Measurements from ENCODE around the gene EXOC3L1. TPM values are rescaled to one million over a fixed set of nuclear protein-coding genes. Genes with fewer than 3 reads are reported as not detected.

The EXOC3L1 gene
- total RNA-seq, 1 experiment from 2014 or later, result 0.61 TPM

DNA sequence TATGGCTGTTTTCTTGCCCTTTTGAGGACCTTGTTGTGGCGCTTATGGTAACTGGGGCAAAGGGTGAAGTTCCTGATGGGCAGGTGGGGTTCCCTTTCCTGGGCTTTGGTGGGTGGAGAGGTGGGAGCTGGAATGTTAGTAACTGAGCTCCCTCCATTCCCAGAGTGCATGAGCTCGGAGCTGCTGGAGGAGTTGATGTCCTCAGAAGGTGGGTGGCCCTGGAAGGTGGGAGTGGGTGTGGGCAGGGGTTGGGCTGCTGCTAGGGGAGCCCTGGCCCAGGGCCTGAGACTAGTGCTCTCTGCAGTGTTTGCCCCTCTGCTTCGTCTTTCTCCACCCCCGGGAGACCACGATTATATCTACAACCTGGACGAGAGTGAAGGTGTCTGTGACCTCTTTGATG lies 7.8 kb upstream of the EXOC3L1 start:
- no peaks in the 10 kb centered on the region for H3K27me3 ChIP-seq (replicated peaks; ENCODE audit: control insufficient read depth, insufficient read depth, low read length)
- no peaks in the 10 kb centered on the region for H3K9me3 ChIP-seq
- no peaks in the 10 kb centered on the region for H3K9me3 Mint-ChIP-seq (ENCODE audit: unreplicated experiment)
- H3K4me3 Mint-ChIP-seq (ENCODE audit: unreplicated experiment), result no peak overlapping the region
- no peak overlapping the region for H3K4me3 ChIP-seq (ENCODE audit: low read depth, low read length)
- peaks cover 68% of the 10 kb centered on the region for H3K36me3 Mint-ChIP-seq (ENCODE audit: insufficient read depth, unreplicated experiment)
- TF ChIP-seq, protein P1, sequence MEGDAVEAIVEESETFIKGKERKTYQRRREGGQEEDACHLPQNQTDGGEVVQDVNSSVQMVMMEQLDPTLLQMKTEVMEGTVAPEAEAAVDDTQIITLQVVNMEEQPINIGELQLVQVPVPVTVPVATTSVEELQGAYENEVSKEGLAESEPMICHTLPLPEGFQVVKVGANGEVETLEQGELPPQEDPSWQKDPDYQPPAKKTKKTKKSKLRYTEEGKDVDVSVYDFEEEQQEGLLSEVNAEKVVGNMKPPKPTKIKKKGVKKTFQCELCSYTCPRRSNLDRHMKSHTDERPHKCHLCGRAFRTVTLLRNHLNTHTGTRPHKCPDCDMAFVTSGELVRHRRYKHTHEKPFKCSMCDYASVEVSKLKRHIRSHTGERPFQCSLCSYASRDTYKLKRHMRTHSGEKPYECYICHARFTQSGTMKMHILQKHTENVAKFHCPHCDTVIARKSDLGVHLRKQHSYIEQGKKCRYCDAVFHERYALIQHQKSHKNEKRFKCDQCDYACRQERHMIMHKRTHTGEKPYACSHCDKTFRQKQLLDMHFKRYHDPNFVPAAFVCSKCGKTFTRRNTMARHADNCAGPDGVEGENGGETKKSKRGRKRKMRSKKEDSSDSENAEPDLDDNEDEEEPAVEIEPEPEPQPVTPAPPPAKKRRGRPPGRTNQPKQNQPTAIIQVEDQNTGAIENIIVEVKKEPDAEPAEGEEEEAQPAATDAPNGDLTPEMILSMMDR (IDR thresholded peaks at IDR 0.05; ENCODE audit: insufficient read depth in 1 of 2, low read depth in 1 of 2, low read length in 1 of 2, severe bottlenecking in 1 of 2, unreplicated experiment in 1 of 2), result no peak
- H3K27me3 Mint-ChIP-seq (ENCODE audit: insufficient read depth, unreplicated experiment), result no peaks in the 10 kb centered on the region
- intact Hi-C loops (cut with micrococcal nuclease; ENCODE audit: unreplicated experiment), result loop anchor here (2.0 kb wide), 1 partner anchor 29 kb away; the partner anchor contains the start of gene TMEM208
- ChIA-PET CTCF (interaction anchor here (0.5 to 2.7 kb wide), 10 partner anchors 11 to 49 kb away, joined by 3 to 24 read pairs (median 6); partner anchors contain the start of genes FHOD1, NOL3, SLC9A5 and TMEM208), POLR2A (interaction anchor here (0.5 to 0.8 kb wide), 2 partner anchors 28 to 71 kb away, joined by 3 read pairs; no protein-coding TSS in a partner anchor)
- DNase-seq, result peak in 1 of 2 experiments; percentile 39
- peaks cover 23% of the 10 kb centered on the region for H3K4me1 Mint-ChIP-seq (ENCODE audit: low read depth, unreplicated experiment)
- peaks cover 15% of the 10 kb centered on the region for H3K36me3 ChIP-seq (ENCODE audit: control insufficient read depth, insufficient read depth, low read length)
- no TSS peak for BruUV-seq (replicated peaks)
- H3K4me1 ChIP-seq, result peaks cover 27% of the 10 kb centered on the region
- H3K27ac Mint-ChIP-seq (ENCODE audit: unreplicated experiment), result no peak overlapping the region

DNA sequence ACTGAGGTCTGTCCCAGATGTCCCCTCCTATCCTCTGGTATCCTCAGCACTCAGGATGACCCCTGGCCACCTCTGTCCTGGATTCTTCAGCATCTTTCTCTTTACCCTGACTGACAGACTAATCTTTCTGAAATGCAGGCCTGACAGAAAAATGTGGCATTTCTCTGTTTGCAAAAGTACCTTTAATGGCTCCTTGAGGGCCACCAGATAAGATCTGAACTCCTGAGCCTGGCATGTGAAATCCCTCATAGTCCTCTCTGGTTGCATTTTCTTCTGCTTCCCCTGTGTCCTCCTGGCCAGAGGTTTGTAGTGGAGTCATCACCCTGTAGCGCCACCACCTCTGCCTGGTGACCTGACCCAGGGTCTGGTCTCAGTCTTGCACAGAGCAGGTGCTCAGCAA lies 6.9 kb upstream of the EXOC3L1 start:
- peak overlapping the region; percentile 0 for H3K27ac Mint-ChIP-seq (ENCODE audit: unreplicated experiment)
- peaks cover 27% of the 10 kb centered on the region for H3K4me1 ChIP-seq
- H3K27me3 ChIP-seq (replicated peaks; ENCODE audit: control insufficient read depth, insufficient read depth, low read length), result no peaks in the 10 kb centered on the region
- no peaks in the 10 kb centered on the region for H3K27me3 Mint-ChIP-seq (ENCODE audit: insufficient read depth, unreplicated experiment)
- DNase-seq, result no peak
- CTCF ChIA-PET, result interaction anchor here (1.1 to 2.7 kb wide), 3 partner anchors 12 to 301 kb away, joined by 3 to 24 read pairs (median 9); partner anchors contain the start of genes FHOD1 and SLC9A5
- intact Hi-C loops (cut with micrococcal nuclease; ENCODE audit: unreplicated experiment), result no loop called here
- H3K9me3 ChIP-seq, result no peaks in the 10 kb centered on the region
- peaks cover 15% of the 10 kb centered on the region for H3K36me3 ChIP-seq (ENCODE audit: control insufficient read depth, insufficient read depth, low read length)
- H3K9me3 Mint-ChIP-seq (ENCODE audit: unreplicated experiment), result no peaks in the 10 kb centered on the region
- TF ChIP-seq, protein P1 (IDR thresholded peaks at IDR 0.05; ENCODE audit: insufficient read depth in 1 of 2, low read depth in 1 of 2, low read length in 1 of 2, severe bottlenecking in 1 of 2, unreplicated experiment in 1 of 2), result no peak
- peaks cover 69% of the 10 kb centered on the region for H3K36me3 Mint-ChIP-seq (ENCODE audit: insufficient read depth, unreplicated experiment)
- H3K4me3 Mint-ChIP-seq (ENCODE audit: unreplicated experiment), result no peak overlapping the region
- no peak overlapping the region for H3K4me3 ChIP-seq (ENCODE audit: low read depth, low read length)
- POLR2A ChIA-PET, result no interaction called here
- H3K4me1 Mint-ChIP-seq (ENCODE audit: low read depth, unreplicated experiment), result peaks cover 23% of the 10 kb centered on the region
- BruUV-seq (replicated peaks), result no TSS peak

DNA sequence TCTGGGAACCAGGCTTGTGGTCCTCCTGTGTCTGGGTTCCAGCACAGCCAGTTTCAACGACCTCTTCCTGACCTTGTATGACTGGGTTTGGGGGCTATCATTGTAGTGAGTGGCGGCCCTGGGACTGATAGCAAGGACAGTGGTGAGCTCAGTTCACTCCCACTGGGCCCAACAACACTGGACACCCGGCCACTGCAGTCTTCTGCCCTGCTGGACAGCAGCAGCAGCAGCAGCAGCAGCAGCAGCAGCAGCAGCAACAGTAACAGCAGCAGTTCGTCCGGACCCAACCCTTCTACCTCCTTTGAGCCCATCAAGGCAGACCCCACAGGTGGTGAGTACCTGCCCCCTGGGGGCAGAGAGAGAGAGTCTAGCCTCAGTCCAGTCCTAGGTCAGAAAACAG lies 5.7 kb upstream of the EXOC3L1 start:
- CTCF ChIA-PET, result interaction anchor here (1.0 kb wide), 1 partner anchor 10 kb away, joined by 6 read pairs; no protein-coding TSS in a partner anchor

More for the DNA sequence above, 5.7 kb upstream of the EXOC3L1 start:
- Histone ChIP-seq H3K27me3 (replicated peaks; ENCODE audit: control insufficient read depth, insufficient read depth, low read length) (no peaks in the 10 kb centered on the region), H3K9me3 (no peaks in the 10 kb centered on the region), H3K4me1 (peaks cover 35% of the 10 kb centered on the region), H3K4me3 (ENCODE audit: low read depth, low read length) (no peak overlapping the region), H3K36me3 (ENCODE audit: control insufficient read depth, insufficient read depth, low read length) (peaks cover 13% of the 10 kb centered on the region)
- Mint-ChIP-seq H3K4me3 (ENCODE audit: unreplicated experiment) (no peak overlapping the region), H3K27me3 (ENCODE audit: insufficient read depth, unreplicated experiment) (no peaks in the 10 kb centered on the region), H3K9me3 (ENCODE audit: unreplicated experiment) (no peaks in the 10 kb centered on the region), H3K4me1 (ENCODE audit: low read depth, unreplicated experiment) (peaks cover 32% of the 10 kb centered on the region), H3K36me3 (ENCODE audit: insufficient read depth, unreplicated experiment) (peaks cover 68% of the 10 kb centered on the region), H3K27ac (ENCODE audit: unreplicated experiment) (no peak overlapping the region)
- TF ChIP-seq, protein P1 (IDR thresholded peaks at IDR 0.05; ENCODE audit: insufficient read depth in 1 of 2, low read depth in 1 of 2, low read length in 1 of 2, severe bottlenecking in 1 of 2, unreplicated experiment in 1 of 2), result no peak
- no TSS peak for BruUV-seq (replicated peaks)
- POLR2A ChIA-PET, result no interaction called here
- DNase-seq, result no peak
- intact Hi-C loops (cut with micrococcal nuclease; ENCODE audit: unreplicated experiment), result no loop called here

Measured in Caco-2 (cell line).